NCI-H2081 (cell line): ENCODE results near the gene FMN1.
A peak's percentile ranks its signal among the peaks of the same experiment; 100 is the strongest.

Experiments used
- DNase-seq, 2 experiments: peaks; one replicate each; lab custom pipeline; 2025; lab: John Stamatoyannopoulos, UW

Gene FMN1

DNA sequence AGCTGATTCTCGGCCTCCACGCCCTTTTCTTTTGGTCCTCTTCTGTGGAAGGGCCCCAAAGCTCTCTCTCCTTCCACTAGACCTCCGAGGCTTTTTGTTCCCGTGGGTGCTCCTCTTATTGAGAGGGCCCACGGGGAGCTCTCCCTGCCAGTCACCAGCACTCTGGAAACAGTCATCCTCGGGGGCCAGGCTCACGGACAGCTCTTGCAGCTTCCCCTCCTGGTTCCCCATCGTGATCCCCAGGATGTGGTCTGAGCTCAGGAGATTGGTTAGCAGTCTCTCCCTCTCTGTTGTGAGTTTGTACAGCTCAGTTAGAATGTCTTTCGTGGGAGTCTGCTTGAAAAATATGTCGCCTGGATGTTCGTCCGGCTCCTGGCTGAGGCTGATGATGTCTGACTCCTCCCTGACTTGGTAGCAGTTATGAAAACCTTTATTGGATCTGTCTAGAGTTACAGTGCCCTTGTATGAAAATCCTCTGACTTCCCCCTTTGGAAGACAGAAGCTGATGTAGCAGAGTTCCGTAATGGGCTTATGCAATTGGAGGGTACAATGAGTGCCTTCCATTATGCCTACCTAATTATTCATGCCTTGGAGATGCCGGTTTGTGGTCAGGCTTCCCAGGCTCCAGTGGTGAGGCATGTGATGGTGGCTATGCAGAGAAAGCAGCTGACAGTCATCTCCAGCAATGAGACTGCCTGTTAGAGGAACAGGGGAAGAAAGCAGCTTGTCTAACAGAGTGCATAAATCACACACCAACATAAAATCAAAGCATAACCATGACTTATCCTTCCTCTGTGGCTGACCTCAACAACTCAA, 40.0 kb downstream of the FMN1 start:
- no peak for DNase-seq

DNA sequence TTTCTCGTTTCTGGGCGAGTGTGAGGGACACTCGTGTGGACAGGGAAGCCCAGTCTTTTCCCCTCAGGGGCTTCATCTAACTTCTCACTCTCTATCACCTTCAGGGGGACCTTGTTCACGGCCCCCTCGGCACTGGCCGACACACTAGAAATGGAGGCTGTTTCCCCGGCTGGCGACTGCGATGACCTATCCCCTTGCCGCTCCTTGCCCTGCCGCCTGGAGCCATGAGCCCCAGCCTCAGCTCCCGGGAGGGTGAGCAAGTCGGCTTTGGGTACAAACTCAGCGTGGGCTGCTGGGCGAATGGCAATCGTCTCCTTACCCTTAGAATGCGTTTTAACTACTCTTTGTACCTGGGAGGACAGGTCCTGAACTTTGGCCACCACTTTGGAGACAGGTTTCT, 41.0 kb downstream of the FMN1 start:
- DNase-seq, result no peak

DNA sequence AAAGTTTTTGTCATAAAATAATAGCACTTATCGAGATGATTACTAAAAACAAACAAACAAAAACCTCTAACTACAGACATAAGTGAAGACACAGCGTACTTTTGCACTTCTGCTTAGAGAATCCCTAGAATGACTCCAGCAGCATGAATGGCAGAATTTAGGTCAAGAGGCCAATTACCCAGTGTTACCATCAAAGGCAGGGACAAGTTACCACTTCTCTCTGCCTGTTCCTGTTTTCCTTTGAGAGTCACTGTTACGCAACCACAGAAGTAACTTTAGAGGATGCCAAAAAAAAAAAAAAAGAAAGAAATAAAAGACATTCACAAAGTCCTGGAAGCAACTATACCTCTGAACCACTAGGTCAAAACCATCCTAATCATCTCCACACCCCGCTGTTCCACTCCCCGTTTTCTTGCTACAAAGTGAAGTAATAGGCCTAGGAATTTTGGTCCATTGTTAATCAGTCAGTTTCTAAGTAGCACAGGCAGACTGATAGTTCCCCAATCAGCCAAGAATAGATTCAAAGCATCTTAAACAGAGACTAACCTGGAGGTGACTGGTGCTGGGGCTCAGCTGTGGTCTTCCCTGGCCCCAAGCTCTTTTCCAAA, 41.9 kb downstream of the FMN1 start:
- DNase-seq, result no peak

DNA sequence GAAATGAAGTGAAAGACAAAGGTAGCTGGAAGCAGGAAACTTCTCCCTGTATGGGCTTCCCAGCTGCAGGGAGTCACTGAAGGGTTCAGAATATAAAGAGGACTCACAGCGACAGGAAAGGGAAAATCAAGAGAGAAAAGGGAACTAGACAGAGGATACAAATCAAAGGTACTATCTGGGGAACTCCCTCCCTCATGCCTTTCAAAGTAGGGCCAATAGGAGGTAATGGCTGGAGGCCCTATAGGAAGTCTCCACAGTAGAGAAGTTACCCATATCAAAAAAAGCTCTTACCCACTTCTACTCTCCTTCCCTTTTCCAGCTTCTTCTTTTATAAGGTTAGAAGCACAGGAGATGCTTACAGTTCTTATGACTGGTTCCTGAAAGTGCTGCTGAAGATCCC, 43.5 kb downstream of the FMN1 start:
- DNase-seq, result no peak

DNA sequence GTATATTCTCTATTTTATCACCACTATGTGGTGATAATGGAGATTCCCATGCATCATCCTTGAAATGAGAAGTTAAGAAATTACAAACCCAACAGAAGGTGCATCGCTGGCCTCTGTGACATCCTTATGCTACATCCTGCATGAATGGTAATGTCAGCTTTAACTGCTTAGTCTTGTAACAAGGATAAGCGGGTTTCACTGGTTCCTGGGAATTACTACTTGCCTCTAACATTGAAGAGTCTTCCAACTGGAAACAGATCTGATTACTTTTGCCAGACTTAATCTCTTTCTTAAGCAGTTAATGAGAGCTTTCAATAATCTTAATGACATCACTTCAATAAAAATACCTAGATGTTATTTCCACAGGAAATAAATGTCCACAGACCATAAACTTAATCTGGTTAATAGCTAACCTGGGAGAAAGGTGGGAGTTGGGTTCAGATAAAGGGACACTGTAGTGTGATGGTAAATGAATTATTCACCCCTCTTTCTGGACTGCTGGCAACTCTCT, 44.0 kb downstream of the FMN1 start:
- no peak for DNase-seq

DNA sequence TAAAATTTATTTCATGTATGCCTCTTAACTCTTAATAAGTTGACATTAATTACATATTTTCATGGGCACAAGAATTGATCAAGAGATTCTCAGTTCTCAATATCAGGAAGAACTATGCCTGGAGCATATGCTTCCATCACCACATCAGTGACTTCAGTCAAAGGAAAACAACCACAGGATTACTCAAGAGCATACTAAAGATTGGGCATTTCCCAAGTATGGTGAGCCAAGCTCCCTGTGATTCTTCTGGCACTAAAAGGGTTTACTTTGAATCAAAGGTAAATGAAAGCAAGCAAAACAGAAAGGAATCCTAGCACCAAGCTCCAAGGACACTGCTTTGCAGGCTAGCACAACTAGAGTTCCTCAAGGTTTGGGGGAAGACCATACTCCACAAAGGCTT, 44.6 kb downstream of the FMN1 start:
- DNase-seq, result no peak

DNA sequence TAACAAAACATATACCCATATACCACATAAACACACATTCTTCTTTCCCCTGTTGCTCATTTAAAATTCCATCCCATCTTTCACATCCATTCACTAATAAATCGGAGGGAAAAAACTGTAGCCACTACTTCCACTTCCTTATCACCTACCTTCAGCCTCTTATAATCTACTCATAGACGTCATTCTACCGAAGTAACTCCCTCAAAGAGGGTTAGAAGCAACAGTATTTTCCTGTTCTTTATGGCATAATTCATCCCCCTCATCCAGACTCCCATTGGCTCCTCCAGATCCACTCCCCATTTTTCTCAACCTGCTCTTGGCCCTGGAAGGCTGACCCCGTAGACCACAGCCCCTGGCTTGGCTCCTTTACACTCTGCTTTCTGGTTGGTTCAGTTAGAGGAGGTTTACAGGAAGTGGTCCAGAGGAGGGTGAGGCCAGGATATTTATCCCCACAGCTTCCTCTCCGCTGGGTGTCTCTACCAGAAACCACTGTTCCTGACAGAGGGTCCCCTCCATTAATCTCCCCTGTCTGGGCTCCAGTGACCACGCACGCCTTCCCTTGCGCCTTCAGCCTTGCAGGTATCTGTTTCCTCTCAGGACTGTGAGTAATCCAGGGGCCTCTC, 46.3 kb downstream of the FMN1 start:
- no peak for DNase-seq

DNA sequence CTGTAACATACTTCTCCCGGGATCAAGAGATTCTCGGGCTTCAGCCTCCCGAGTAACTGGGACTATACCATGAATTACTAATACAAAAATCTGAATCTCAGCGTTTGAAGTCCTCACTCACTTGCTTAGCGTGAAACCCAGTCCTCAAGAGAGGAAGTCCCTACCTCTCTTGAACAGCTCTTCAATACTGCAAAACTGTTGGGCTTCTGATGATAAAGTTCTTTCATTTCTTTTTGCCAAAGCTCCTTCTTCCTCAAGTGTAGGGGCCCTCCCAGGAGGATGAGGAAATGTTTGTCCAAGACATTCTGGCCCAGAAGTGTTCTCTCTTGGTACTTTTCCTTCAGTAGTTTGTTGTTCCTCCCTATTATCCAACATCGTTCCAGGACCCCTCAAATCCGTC, 48.5 kb downstream of the FMN1 start:
- DNase-seq, result no peak

DNA sequence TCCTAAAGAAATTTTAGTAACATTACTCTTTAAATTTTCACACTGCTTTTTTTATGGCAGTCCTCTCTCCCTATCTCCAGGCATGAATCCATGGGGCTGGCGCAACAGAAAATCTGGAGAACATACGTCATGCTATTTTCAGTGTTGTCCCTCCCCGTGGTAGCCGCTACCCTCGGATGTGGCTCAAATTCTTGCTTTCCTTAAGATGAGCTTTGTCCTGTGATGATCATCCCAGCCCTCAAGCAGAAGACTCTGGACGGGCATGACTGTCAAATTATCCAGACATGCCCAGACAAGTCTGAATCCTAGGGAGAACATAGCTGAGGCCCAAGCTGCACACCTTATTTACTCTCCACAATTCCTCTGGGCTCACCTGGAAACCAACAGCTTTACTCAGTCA, 49.1 kb downstream of the FMN1 start:
- no peak for DNase-seq

DNA sequence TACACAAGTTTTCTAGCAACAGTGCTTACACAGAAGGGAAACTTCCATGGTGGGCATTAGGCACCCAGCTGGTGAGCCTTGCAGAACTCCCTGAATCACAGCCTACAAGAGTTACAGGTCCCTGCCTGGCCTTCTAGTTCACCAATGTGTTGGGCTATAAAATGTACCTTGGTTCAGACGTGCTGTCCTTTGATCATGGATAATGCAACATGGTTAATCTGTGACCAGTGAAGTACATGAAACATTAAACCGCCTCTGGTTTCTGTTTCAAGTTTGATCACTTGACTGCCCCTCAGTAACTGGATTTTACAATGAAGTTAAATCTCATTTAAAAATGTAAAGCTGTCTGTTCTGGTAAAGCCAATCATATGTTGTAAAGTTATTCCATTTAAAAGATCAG, 51.8 kb downstream of the FMN1 start:
- no peak for DNase-seq

DNA sequence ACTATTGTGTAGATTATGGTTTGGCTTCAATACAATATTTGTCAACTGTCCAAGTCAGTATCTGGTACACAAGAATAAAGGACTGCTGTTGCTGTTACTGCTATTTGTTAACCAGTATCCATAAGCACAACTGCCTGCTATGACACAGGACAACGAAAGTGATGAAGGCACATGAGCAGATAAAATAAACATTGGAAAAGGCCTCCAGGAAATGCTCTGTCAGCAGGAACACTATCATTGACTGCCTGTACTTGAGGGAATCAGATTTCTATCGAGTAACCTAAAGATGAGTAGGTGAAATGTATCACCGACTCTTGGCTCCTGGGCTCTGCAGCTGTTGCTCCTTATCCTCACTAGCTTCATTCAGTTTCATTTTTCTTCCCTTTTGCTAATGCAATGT, 56.5 kb downstream of the FMN1 start:
- no peak for DNase-seq

DNA sequence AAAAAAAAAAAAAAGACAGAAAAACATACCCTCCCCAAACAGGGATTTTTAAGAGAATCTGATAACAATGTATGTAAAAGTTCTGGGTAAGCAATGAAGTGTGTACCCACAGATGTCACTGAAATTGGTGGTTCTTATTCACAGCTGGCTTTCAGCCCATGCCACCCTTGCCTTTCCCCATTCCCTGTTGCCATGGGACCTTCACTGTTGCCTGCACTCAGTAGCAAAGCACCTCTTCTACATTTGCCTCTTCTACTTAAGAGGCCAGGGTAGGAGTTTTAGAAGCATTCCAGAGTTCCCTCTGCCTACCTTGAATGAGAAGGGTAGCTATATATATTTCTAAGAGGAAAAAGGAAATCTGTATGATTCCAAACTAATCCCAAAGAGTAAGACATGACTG, 57.4 kb downstream of the FMN1 start:
- no peak for DNase-seq

DNA sequence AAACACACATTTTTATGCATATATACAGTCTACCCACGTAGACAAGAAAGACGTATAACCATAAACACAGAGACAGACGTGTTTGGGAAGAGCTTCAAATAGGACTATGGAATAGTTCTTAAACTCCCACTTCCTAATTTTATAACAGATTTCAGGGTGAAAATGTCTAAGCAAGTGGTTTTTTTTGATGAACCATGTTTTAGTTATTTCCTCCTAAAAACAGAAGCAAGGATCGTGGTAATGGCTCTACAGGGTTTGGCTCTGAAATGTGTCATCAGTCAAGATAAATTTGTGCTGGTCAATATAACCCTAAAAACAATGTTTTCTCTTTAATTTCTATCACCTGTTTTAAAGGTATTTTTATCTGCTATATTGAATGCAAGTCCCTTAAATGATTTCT, 58.2 kb downstream of the FMN1 start:
- DNase-seq, result no peak

DNA sequence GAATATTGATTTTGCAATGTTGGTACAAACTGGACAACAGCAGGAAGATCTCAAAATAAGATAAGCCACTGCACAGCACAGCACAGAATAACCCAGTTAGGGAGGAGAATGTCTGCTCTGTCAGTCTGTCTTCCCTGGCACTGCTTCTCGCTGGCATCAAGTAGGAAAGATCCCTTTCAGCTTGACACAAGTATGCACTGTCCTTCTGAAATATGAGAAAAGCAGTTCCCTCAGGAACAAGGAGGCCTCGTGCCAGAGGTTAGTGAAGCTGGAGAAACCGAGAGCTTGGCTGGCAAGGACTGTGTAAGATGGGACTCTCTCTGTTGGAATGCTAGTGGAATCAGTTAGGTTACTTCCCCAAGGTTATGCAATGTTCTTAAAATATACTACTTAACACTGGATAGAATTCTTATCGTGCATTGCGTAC, 59.1 kb downstream of the FMN1 start:
- no peak for DNase-seq

DNA sequence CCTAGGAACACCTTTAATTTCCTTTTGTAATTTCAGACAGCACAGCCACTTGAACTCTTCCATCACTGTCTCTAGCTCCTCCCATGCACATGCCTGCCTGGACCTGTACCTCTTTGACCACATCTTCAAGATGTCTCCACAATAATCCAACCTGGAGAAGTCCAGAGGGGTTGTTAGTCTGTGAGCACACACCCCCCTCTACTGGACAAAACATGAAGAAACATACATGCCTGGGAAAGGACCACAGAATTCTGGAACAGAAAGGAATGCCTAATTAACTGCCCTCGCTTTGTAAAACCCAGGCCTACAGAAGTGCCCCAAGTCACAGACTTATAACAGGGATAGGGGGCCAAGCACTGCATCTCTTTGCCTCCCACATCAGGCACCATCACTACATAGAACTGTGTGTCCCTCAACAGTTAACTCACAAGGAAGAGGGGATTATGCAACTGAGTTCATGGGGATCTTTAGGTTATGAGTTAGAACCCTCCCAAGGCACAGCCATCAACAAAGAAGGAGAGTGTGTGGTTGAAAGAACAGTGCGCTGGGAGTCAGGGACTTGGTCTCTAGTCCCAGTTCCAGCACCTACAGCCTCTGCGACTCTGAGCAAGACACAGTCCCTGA, 61.7 kb downstream of the FMN1 start:
- DNase-seq, result peak; percentile 47 to 72

DNA sequence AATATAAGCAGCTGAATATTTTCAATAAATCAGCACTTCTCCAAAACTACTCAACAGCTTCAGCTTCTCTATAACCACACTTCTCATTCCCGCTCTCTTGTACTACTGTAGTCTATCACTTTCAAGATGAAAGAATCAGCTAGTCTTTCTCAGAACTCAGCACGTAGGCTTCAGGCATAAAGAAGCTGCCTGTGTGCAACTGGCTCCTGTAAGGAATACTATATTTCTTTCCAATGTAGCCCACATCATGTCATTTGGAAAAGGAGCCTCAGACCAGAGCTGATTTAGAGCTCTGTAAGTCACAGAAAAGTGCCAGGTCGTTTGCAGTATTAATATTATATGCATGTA, 62.3 kb downstream of the FMN1 start:
- DNase-seq, result no peak

DNA sequence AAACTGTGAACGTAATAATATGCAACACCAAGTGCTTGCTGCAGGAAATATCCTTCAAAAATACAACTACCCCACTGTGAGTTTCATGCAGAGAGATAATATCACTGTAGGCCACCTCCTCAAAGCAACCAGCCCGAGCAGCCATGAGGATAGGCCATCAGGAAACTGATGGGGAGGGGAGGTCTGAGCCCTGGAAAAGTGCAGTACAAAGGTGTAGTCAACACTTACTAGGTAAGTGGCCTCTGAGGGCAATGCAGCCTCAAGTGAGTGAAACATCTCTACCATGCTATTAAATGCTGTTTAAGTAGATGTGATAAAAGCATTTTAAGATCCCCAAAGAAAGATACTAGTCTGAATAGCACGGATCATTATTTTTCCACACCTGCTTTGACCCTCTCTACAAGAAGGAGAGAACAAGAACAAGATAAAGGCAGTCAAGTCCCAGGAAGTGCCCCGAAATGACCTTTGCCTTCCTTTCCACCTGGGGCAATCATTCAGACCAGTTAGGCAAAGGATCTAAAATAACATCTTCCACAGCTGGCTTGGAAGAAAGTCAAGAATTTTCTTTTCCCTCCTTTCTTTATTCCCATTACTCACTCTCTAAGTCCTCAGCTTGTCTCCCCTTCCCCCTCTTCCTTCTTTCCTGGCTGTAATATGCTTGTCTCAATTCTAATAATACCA, 62.8 kb downstream of the FMN1 start:
- no peak for DNase-seq

DNA sequence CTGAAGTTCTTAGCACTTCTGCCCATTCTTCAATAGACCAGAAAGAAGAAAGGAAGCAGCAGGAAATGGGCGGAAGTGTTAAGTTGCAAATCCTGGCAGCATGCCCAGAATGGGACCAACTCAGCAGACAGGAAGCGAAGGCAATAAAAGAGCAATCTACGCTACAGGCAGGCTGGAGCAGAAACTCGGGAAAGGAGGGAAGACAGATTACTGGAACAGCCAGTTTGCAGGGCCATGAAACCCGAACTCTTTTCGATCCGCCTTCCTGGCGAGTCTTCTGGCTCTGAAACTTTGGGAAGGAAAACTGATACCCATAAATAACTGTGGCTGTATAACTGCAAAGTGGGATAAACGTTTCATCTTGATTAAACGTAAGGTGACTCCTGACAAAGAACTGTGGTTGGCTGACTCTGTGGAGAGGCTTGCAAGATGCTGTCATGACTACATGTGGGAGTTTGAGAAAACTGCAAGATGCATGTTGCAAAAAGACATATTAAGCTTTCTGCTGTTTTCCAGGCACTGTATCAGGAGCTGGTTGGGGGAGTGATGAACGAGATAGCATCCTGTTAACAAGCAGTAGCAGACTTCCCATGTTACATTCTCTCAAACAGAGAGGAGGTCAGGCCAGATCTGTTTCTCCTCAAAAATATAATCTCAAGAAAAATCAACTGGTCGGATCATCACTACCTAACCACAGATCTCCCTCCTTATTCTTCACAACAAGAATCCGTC, 67.8 kb downstream of the FMN1 start:
- DNase-seq, result peak; percentile 92 to 95

DNA sequence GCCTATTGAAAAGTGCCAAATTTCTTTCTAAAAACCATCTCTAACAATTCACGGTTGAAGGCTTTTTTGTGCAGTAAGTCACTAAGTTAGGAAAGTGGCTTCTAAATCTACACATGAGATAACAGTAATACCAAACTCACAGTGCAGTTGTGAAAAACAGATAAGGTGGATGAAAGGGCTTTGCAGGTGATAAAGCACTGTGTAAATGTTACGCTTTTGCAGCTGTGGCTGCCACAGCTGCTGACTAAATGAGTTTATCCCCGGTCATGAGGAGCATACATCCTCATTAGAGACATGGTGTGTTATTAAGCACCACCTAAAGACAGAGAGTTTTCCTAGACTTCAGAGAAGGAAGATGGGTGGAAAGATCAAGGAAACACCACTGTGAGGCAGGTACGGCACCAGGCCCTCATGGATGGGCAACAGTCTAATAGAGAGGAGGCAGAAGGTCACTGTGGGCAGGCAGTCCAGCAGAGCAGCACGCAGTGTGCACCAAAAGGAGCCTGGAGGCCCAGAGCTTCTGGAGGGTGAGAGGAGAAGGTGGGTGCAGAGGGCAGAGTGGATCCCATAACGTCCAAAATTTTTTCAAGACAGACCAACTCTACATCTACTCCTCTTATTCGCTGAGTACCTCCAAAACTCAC, 68.5 kb downstream of the FMN1 start:
- peak in 1 of 2 experiments; percentile 47 for DNase-seq

DNA sequence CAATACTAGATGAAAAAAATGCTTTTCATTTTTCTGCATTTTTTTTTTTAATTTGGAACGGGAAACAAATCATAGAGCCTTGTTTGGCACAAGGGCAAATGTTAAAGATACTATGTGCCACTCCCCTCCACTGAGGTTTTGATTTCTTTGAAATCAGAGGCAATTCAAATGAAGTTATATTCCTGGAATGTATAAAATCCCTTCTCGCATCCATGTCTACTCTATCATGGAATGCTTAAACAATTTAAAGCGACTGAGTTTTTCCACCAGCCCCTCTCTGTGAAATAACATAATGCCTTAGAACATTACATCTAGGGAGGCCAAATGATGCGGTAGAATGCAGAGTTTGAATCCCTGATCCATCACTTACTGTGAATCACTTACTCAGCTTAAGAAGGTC, 69.7 kb downstream of the FMN1 start:
- DNase-seq, result no peak

DNA sequence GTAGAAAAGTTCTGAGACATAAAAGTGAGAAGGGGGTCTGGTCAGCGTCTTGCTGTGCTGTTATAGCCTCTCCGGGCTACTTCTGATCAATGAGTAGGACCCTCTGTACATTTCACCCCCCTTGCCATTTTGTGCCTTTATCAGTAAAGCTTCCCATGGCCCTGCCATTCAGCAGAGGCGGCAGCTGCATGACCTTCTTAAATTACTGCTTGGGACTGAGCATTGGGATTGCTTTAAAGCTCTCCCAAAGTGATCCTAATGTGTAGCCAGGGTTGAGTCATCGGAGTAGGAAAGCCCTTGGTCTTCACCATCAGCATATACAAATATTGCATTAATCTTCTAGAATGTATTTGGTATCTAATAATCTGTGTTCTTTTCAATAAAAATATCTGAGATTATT, 70.2 kb downstream of the FMN1 start:
- no peak for DNase-seq
